G401 (cell line): ENCODE results near the gene SULT1A2. TPM values are rescaled to one million over a fixed set of nuclear protein-coding genes. Genes with fewer than 3 reads are reported as not detected.
"Not testable (repeated sequence)": the region's sequence is repeated elsewhere in the genome, so short reads cannot be mapped to it uniquely, and the experiment has no call there.

ENCODE experiments used
- DNase-seq: peaks from one replicate; pipeline ENCODE4 v3.0.0-alpha.2; 2015; ENCODE audit warnings: low spot score
- in situ Hi-C: cut with HindIII; loops from 2 replicates; pipeline ENCODE4 v1.10.0; 2016; ENCODE audit warnings: low sequenced_read_pairs, mixed read lengths
- total RNA-seq: library from RNA; depleted of rRNA; stranded (reverse); fragments of >200 nt; shearing (Covaris generic); gene quantifications from 2 replicates; pipeline ENCODE4 v1.2.3, GENCODE V29; 2014

The SULT1A2 gene
- total RNA-seq, 1 experiment from 2014 or later: not detected

DNA sequence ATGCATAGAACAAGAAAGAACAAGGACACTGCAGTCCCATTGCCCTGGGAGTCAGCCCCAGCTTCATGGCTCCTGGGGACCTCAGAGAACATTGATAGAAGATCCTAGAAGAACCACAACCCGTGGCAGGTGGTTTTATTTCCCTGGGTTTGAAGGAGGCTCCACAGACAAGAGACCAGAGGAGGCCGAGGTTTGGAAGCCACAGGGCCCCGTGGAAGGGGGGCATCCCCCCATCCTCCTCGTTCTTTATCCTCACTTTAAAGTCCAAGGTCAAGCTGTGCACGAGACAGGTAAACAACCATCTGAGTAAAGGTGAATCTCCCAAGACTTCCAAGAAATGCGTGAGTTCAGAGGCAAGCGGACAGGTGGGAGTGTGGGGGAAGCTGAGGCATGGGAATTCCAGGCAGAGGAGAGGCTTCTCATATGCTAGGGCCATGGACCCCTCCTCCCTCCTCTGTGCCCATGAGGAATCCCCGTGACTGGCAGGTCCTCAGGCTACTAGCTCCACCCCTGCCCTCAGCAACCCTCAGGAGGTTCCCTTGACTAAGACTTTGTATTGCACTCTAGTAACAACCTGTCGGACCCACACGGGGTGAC is 13.8 kb upstream of the SULT1A2 start:
- in situ Hi-C loops: no loop called here
- DNase-seq: no peak

GRCh38 chr16:28609631-28610594 is 13.1 kb upstream of the SULT1A2 start, which contains the start of gene SULT1A1:
Gene SULT1A1, minus strand, starts transcription at chr16:28610044. Its CDS starts 1,189 bp downstream, at chr16:28608855.
- in situ Hi-C loops: no loop called here
- DNase-seq: no peak

DNA sequence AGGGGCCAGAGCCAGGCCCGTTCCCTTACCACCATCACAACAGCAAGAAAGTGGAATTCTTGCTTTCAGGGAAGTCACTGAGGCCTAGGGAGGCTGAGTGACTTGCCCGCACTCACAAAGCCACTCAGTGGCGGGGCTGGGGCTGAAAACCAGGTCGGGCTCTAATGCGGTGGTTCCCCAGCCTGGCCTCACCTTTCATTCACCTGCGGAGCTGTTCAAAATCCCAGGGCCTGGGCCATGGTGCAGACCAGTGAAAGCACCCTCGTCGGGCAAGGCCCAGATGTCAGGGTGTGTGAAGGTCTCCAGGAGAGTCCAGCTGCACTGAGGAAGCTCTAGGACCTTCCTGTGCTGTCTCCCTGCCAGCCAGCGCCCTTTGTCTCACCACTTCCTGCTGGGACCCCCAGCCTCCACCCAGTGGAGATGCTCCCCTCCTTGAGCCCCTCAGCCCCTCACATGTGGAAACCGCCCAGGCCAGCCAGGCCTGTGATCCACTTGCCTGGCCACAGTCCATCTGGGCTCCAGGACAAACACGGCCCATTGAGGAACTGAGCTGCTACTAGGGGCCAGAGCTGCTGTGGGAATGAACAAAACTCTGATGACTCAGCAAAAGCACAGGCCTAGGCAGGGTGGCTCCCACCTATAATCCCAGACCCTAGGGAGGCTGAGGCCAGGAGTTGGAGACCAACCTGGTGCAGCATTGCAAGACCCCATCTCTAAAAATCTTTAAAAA is 12.2 kb upstream of the SULT1A2 start:
- in situ Hi-C loops, DNase-seq: not testable (repeated sequence)

- in situ Hi-C loops, DNase-seq: not testable (repeated sequence)
Measured at GRCh38 chr16:28608496-28608808, 11.6 kb upstream of the SULT1A2 start.

DNA sequence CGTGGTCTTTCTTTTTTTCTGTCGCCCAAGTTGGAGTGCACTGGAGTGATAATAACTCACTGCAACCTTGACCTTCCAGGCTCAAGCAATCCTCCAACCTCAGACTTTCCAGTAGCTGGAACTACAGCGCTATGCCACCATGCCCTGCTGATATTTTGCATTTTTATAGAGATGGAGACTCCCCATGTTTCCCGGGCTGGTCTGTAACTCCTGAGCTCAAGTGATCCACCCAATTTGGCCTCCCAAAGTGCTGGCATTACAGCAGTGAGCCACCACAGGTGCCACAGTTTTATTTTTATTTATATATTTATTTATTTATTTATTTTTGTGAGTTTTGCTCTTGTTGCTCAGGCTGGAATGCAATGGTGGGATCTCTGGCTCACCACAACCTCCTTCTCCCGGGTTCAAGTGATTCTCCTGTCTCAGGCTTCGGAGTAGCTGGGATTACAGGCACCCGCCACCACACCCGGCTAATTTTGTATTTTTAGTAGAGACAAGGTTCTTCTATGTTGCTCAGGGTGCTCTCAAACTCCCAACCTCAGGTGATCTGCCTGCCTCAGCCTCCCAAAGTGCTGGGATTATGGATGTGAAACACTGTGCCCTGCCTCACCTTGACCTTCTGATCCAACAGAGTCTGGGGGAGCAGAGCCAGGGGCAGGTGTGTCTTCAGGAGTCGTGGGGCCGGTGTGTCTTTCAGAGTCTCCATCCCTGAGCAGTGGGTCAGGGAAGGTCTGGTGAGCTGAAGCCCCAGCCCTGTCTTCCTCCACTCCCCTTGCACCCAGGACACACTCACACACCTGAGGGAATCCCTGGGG is 11.0 kb upstream of the SULT1A2 start:
- in situ Hi-C loops, DNase-seq: not testable (repeated sequence)

DNA sequence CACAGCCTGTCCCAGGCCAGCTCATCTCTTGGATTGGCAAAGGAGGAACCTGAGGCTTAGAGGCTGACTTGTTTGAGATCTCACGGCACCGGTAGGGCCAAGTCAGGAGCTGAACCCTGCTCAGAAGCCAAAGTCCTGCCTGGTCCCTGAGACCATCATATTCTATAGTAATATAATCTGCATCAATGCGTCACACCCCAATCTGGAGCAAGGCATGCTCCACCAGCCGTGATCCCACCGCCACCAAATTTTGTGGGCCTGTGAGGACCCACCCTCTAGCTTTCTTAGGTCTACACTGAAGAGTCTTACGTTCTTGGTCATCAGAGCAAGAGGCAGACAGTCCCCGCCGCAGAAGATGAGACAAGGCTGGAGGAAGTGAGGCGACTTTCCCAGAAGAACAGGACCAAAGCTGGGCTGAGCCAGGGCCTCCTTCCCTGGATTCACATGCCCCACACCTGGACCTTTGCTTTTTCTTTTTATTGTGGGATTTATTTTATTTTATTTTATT is 10.3 kb upstream of the SULT1A2 start:
- no peak for DNase-seq
- in situ Hi-C loops: no loop called here

GRCh38 chr16:28606291-28607115 is 9.7 kb upstream of the SULT1A2 start:
- in situ Hi-C loops: no loop called here
- DNase-seq: no peak

GRCh38 chr16:28604186-28604565 is 7.3 kb upstream of the SULT1A2 start:
- in situ Hi-C loops: no loop called here
- DNase-seq: no peak

- in situ Hi-C loops: no loop called here
- DNase-seq: no peak
Measured at GRCh38 chr16:28603381-28604185, 6.7 kb upstream of the SULT1A2 start.

DNA sequence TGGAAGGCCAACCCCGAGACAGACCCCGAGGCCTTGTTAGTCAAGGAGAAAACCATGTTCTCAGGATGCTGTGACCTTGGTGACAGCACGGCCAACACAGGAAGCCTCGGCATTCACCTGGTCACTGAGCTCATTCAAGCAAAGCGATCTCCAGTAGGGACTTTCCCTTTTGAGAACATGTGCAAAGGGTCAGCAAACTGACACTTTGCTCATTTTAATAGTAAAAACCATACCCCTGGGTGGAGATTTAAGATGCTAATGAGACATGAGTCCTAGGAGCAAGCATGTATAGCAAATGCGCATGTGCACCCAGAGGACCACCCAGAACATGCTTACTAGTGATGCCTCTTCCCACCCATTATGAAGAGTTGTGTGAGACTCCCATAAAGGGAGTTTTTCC is 5.7 kb upstream of the SULT1A2 start:
- DNase-seq: no peak
- in situ Hi-C loops: no loop called here

DNA sequence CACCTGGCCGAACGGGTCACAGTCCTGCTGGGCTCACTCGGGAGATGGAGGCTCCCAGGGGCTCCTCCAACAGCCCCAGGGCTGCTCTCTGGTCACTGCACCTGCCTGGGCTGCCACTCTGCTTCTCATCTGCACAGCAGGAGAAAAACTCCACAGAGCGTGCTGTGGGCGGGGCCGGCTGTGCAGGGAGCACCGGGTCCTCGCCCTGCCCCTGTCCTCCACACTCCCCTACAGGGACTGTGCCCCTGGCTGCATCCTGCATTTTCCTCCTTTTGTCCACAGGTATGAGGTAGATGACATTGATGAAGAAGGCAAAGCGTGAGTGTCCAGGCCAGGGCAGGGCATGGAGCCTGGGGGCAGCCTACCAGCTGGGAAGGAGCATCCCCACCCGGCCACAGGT is 5.2 kb upstream of the SULT1A2 start:
- in situ Hi-C loops, DNase-seq: not testable (repeated sequence)

DNA sequence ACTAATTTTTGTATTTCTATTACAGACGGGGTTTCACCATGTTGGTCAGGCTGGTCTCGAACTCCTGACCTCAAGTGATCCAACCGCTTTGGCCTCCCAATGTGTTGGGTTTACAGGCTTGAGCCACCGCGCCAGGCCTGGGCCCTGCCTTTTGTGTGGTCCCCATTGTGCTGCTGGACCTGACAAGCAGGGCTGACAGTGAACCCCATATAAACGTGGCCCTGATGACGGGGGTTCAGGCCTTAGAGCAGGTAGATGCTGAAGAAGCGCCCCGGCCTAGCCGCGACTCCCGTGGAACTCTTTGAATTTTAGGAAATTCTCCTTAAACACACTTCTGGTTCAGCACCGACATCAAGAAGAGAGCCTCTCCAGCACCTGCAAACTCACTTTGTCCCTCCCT is 4.7 kb upstream of the SULT1A2 start:
- in situ Hi-C loops, DNase-seq: not testable (repeated sequence)

GRCh38 chr16:28600965-28601364 is 4.1 kb upstream of the SULT1A2 start:
- DNase-seq, in situ Hi-C loops: not testable (repeated sequence)

- DNase-seq, in situ Hi-C loops: not testable (repeated sequence)
Measured at GRCh38 chr16:28599377-28600285, 2.8 kb upstream of the SULT1A2 start.

DNA sequence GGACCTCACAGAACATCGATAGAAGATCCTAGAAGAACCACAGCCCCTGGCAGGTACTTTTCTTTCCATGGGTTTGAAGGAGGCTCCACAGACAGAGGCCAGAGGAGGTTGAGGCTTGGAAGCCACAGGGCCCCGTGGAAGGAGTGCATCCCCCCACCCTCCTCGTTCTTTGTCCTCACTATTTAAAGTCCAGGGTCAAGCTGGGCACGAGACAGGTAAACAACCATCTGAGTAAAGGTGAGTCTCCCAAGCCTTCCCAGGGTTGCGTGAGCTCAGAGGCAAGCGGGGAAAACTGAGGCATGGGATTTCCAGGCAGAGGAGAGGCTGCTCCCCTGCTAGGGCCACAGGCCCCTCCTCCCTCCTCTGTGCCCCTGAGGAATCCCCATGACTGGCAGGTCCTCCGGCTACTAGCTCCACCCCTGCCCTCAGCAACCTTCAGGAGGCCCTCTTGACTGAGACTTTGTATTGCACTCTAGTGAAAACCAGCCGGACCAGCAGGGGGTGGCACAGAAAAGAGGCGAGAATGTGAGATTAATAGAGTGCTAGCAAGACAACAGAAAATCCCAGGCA is 927 bp upstream of the SULT1A2 start:
- no peak for DNase-seq
- in situ Hi-C loops: no loop called here

GRCh38 chr16:28596115-28596630 is 677 bp downstream of the SULT1A2 start:
- in situ Hi-C loops: no loop called here
- DNase-seq: no peak
